Measurements from ENCODE around the gene PLPP2. TPM values are rescaled to one million over a fixed set of nuclear protein-coding genes. Genes with fewer than 3 reads are reported as not detected.
"Not testable (repeated sequence)": the region's sequence is repeated elsewhere in the genome, so short reads cannot be mapped to it uniquely, and the experiment has no call there.

PLPP2 gene
- total RNA-seq, 1 donor from 2014 or later = 12.3 TPM

- ATAC-seq = no peak
Observed at GRCh38 chr19:292281-292884, 1.2 kb upstream of the PLPP2 start.

- ATAC-seq = no peak
Observed at GRCh38 chr19:291561-292280, 518 bp upstream of the PLPP2 start.

DNA sequence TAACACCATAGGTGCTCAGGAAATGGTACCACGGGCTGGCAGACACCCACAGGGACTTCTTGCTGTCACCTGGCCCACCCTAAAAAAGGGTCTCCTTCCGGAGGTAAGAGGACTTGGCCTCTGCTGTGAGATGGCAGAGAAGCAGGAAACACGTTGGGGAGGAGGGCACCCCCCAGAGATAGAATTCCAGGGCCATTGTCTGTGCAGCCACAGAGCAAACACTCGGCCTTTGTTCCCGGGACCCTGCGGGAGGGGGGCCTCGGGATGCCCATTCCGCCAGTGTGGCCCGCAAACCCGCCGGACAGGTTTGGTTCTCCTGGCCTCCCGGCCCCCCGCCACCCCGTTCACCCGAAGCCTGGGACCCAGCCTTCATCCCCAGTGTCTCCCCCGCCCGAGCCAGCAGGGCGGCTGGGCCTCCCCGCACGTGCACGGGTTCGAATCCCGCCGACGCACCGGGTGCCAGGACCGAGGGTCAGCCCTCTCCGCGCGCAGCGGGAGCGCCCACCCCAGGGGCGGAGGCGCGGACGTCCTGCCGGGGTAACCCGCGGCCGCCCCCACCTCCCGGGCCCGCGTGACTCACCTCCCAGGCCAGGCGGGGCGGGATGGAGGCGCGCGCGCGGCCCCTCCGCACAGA, 714 bp downstream of the PLPP2 start:
- peak; percentile 29 for ATAC-seq

DNA sequence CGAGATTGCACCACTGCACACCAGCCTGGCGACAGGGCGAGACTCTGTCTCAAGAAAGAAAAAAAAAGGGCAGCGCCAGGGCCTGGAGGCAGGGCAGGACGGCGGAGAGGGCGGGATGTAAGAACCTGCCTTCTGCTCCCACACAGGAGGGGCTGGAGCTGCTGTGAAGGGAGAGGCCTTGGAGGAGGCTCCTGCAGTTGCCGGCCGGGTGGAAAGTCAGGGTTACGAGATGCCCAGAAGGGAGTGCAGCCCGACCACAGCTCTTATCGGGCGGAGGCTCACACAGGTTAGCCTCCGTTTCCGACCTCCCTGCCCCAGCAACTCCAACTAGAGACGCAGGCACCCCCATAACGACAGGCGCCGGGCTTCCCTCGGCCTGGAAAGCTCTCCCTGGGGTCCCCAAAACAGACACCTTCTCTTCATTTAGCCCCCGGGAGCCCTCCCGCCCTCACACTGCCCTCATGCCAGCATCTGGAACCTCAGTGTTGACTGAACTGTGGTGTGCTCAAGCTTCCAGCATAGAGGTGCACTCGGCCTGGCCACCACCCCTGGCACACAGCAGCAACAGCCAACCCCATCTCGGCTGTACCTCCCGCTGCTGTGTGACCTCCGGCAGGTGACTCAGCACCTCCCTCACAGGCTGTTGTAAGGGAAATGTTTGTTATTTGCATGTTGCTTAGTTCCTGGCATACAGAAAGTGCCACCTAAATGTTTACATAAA, 1.4 kb downstream of the PLPP2 start:
- ATAC-seq = peak; percentile 88

DNA sequence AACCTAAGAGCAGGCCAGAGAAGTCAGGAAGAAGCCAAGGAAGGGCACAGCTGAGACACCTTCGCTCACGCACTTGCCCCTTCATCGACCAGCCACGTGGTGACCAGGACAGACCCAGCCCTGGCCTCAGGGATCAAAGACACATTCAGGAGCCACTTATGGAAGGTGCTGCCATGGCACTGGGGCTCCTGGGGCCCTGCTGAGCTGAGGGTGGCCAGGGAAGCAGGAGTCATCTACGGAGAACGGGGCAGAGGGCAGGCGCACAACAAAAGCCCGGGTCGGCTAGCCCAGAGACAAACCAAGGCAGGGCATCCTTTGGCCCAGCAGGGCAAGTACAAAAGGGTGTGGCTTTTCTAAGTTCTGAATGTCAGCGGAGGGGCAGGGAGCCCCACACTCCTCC, 2.3 kb downstream of the PLPP2 start:
- no peak for ATAC-seq

DNA sequence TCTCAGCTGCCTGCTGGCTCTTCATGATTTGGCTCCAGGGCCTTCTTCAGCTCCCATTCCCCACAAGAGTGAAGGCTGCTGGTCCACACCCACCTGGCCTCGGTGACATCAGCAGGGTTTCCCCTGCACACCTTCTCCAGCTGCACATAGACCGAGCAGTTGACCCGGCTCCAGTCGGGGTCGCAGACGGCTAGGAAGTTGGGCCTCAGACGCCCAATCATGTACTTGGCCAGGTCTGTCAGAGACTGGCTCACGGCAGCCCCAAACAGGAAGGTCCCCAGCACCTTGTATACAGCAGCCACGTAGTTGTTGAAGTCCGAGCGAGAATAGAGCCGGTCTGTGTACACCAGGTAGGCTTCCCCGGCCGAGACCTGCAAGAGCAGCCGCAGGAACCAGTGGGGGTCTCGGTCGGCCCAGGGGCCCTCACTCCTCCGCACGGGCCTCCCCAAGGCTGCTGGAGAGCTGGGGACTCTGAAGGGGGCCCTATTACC, 3.8 kb downstream of the PLPP2 start:
- no peak for ATAC-seq

DNA sequence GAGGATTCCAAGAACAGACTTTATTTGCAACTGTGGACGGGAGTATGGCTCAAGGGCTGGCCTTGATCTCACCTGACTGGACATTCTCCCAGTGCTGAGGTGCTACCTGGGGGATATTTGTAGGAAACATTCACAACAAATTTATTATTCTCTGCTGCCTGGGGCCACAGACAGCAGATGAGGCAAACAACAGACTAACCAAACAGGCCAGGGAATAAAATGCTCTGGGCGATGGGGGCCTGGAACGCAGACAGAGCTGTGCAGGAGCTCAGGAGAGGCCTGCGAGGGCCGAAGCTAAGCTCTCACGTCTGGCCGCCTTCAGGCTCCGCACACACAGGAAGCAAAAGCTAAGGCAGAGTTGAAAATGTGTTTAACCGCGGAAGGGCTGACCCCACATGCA, 7.8 kb downstream of the PLPP2 start:
- ATAC-seq = no peak

GRCh38 chr19:282501-282900, 8.7 kb downstream of the PLPP2 start:
- ATAC-seq = no peak

DNA sequence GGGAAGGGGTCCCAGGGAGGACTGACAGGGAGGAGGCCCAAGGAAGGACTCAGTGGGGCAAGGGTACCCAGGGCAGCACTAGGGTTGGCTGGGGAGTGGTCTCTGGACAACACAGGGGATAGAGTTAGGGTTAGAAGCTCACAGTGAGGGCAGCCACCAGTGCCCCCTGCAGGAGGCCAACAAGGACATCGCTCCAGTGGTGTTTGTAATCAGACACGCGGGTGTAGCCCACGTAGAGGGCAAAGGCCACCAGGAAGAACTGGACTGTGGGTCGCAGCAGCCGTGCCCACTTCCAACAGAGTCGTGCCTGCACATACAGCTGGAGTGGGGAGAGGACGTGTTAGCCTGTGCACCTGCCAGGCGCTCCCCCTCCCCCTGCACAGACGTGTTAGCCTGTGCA, 9.2 kb downstream of the PLPP2 start:
- no peak for ATAC-seq

DNA sequence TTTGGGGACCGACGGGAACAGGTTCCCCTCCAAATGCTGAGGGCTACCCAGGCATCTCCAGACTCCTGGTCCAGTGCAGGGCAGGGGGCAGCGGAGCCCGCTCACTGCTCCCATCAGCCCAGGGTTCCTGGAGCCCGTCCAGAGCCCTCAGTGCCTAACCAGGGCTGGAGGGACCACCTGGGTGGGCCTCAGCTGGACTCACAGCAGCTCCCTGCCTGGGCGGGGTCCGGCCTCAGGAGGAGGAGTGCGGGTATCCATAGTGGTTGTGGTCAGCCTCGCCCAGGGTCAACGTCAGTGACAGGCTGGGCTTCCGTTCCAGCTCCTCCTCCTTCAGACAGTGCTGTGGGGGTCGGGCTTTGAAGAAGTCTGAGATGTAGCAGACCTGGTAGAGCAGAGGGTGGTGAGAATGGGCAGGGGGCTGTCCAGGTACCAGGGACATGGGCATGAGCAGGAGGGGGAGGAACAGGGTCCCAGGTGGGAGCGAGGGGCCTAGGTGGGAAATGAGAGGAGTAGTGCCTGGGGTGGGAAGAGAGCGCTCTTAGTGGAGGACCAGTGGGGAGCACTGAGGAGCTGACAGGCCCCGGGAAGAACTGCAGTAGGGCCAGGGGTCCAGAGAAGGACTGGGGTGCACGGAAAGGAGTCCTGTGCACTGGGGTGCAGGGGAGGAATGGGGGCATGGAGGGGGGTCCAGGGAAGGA, 9.9 kb downstream of the PLPP2 start:
- no peak for ATAC-seq

- no peak for ATAC-seq
Observed at GRCh38 chr19:280541-281009, 10.6 kb downstream of the PLPP2 start.

DNA sequence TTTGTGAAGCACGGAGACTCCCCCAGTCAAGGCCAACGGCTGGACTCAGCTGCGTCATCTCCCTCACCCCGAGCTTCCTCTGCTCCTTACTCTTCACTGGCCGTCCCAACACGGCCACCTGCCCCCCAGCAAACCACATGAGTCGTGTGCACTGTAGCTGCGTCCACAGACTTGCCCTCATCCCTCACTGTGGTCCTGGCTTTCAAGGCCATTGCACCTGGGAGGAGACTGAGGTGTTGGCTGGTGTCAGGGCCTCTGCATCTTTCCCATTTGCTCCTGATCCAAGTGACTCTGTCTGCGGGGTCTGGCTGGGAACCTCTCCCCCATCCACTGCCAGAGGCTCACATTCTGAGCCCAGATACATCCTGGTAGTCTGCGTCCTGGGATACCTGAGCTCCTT, 11.5 kb downstream of the PLPP2 start:
- no peak for ATAC-seq

DNA sequence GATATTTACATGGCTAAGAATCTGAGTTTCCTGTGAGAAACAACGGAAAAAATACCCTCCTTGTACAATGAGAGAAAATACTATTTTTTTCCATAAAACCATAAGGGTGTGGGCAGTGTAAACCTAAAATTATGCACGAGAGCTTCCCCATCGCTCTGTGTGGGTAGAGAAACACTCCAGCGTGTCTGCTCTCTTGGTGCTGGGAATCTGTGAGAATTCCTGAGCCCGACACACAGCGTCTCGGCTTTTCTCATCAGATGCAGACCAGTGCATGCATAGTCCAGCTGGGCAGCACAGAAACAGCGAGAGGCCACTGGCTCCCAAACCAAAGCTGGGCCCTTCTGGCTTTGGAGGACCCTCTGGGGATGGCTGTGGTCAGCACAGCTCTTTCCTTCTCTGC, 12.0 kb downstream of the PLPP2 start:
- no peak for ATAC-seq

GRCh38 chr19:277581-278165, 13.5 kb downstream of the PLPP2 start:
- ATAC-seq = no peak

- ATAC-seq = no peak
Observed at GRCh38 chr19:277131-277530, 14.1 kb downstream of the PLPP2 start.

GRCh38 chr19:275958-276646, 15.1 kb downstream of the PLPP2 start:
- ATAC-seq = no peak

DNA sequence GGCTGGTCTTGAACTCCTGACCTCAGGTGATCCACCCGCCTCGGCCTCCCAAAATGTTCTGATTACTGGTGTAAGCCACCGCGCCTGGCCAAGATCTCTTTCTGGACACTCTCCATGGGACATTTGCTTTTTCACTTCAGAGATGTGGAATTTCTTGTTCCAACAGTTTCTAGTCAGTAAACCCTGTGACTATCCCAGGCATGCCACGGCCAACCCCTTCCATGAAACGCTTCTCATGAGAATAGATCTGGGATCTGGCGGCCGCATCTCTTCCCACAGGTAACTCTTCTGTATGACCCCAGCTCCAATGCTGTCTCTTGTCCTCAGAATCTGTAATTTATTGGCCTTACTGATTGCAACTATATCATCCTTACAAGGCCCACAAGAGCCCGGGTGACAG, 16.2 kb downstream of the PLPP2 start:
- ATAC-seq = no peak

- ATAC-seq = no peak
Observed at GRCh38 chr19:273393-273792, 17.8 kb downstream of the PLPP2 start.

DNA sequence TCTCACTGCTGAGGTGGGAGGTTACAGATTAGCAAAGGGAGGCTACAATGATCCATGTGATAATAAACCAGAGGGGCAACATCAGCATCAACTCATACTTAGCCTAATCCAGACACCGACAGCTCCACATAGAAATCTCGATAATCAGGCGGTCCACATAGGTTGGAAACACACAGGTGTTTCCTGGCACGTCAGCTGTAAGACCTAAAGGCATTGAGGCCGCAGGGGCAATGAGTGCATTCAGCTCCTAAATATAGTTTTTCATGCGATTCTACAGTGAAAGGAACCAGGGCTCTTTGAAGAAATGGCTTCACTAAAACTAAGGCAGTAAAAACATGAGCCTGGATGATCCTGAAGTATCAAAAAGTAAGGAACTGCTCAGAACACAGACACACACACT, 19.3 kb downstream of the PLPP2 start:
- no peak for ATAC-seq

DNA sequence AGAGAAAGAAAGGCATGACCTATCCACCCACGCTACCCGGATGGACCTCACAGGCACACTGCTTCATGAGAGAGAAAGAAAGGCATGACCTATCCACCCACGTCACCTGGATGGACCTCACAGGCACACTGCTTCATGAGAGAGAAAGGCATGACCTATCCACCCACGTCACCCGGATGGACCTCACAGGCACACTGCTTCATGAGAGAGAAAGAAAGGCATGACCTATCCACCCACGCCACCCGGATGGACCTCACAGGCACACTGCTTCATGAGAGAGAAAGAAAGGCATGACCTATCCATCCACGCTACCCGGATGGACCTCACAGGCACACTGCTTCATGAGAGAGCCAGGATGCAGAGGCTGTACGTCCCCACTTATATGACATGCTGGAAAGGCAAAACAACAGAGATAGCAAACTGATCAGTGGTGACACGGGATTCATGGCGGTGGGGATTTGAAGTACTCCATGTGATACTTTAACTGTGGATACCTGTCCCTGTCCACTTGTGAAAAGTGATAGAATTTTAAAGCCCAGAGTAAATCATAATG, 20.4 kb downstream of the PLPP2 start:
- not testable (repeated sequence) for ATAC-seq

DNA sequence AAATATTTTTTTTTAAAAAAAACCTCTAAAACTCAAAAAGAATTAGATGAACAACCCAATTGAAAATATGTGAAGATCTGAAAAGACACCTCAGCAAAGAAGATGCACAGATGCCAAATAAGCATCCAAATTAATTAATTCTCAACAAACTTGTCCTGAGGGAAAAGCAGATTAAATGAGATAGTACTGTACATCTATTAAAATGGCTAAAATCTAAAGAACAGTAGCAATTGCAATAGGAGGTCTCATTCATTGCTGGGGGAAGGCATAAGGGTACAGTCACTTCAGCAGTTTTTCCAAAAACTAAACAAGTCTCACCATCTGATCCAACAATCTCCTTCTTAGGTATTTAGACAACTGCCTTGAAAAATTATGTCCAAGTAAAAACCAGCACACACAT, 22.0 kb downstream of the PLPP2 start:
- no peak for ATAC-seq
